Kidney epithelial cell (primary cell): ENCODE measurements around the gene NRXN2. TPM values are rescaled to one million over a fixed set of nuclear protein-coding genes. Genes with fewer than 3 reads are reported as not detected.

Experiments
- DNase-seq: peaks from one replicate; pipeline ENCODE4 v3.0.0-alpha.2; 2010; ENCODE audit warnings: low read depth
- H3K27me3 ChIP-seq: 2 replicates; pipeline ENCODE4 v1.6.0; 2011; ENCODE audit warnings: low read length; ENCODE audit not compliant: control insufficient read depth, insufficient read depth
- H3K36me3 ChIP-seq: 2 replicates; pipeline ENCODE4 v1.5.1; 2011; ENCODE audit warnings: low read length; ENCODE audit not compliant: control insufficient read depth, insufficient read depth
- H3K4me3 ChIP-seq: 2 replicates; pipeline ENCODE4 v1.5.1; 2011; ENCODE audit warnings: low read depth, mild to moderate bottlenecking, control low read depth, low read length
- total RNA-seq: library from RNA; depleted of rRNA; stranded (reverse); fragments of >200 nt; gene quantifications from 2 replicates; pipeline ENCODE4 v1.2.3, GENCODE V29; 2015
- TF ChIP-seq, protein P1 (sequence below): IDR thresholded peaks from 2 replicates; pipeline ENCODE4 v1.5.1; 2011; ENCODE audit warnings: mild to moderate bottlenecking, moderate library complexity, low read length, control low read depth, inconsistent platforms; ENCODE audit not compliant: insufficient read depth, poor library complexity, severe bottlenecking

Gene NRXN2
- total RNA-seq, 1 donor from 2014 or later: not detected

DNA sequence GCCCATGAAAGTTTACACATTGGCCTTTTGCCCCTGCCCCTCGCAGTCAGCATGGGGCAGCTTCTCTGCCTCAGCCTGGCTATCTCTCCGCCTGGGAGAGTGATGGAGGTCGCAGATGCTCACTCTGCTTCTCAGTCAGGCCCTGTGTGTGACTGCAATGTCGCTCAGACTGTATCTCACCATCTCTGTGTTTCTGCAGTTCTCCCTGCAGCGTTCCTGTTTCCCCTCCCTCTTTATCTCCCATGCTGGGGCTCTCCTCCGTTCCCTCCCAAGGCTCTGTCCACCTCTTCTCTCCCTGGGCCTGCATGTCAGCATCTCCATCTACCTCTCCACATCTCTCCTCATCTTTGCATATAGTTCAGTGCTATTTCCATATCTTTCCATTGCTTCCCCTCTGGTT lies 93.9 kb downstream of the NRXN2 start:
- Histone ChIP-seq H3K4me3 (no peak overlapping the region), H3K27me3 (peaks cover 28% of the 10 kb centered on the region), H3K36me3 (no peaks in the 10 kb centered on the region)
- TF ChIP-seq, protein P1, sequence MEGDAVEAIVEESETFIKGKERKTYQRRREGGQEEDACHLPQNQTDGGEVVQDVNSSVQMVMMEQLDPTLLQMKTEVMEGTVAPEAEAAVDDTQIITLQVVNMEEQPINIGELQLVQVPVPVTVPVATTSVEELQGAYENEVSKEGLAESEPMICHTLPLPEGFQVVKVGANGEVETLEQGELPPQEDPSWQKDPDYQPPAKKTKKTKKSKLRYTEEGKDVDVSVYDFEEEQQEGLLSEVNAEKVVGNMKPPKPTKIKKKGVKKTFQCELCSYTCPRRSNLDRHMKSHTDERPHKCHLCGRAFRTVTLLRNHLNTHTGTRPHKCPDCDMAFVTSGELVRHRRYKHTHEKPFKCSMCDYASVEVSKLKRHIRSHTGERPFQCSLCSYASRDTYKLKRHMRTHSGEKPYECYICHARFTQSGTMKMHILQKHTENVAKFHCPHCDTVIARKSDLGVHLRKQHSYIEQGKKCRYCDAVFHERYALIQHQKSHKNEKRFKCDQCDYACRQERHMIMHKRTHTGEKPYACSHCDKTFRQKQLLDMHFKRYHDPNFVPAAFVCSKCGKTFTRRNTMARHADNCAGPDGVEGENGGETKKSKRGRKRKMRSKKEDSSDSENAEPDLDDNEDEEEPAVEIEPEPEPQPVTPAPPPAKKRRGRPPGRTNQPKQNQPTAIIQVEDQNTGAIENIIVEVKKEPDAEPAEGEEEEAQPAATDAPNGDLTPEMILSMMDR: no peak
- no peak for DNase-seq

DNA sequence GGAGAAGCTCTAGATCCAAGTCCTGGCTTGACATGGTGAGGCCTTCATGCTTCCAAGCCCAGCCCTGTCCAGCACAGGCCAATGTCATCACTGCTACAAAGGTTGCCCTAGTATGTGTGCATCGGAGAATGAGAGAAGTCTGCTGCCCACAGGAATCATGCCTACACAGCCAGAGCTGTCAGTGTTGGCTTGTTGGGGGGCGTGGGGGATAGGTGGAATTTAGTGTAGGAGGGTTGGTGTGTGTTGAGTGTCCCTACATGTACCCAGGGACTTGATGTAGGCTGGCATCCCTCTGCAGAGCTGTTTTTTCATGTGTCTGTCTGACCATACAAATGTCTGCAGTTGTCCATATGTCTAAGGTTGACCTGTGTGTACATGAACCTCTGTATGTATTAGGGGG lies 94.4 kb downstream of the NRXN2 start:
- no peaks in the 10 kb centered on the region for H3K36me3 ChIP-seq
- no peak overlapping the region for H3K4me3 ChIP-seq
- TF ChIP-seq, protein P1: no peak
- no peak for DNase-seq
- H3K27me3 ChIP-seq: peaks cover 28% of the 10 kb centered on the region

DNA sequence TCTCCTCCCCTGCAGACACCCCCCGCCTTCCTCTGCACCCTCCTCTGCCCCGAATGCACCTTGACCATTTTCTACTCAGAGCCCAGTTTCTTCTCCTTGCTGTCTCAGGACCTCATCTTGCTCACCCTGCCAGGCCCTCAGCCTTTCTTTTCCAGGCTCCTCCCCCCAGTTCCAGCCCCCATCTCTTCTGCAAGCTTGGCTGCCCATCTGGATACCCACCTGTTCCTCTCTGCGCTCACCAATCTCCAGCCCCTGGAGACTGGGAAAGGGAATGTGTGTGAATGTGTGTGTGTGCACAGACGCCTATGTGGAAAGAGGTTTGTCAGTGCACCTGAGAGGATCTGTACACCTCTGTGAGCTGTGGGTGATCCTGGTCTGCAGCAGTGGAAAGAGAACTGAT lies 95.6 kb downstream of the NRXN2 start:
- H3K4me3 ChIP-seq: no peak overlapping the region
- DNase-seq: no peak
- TF ChIP-seq, protein P1: no peak
- H3K36me3 ChIP-seq: no peaks in the 10 kb centered on the region
- H3K27me3 ChIP-seq: peaks cover 25% of the 10 kb centered on the region

DNA sequence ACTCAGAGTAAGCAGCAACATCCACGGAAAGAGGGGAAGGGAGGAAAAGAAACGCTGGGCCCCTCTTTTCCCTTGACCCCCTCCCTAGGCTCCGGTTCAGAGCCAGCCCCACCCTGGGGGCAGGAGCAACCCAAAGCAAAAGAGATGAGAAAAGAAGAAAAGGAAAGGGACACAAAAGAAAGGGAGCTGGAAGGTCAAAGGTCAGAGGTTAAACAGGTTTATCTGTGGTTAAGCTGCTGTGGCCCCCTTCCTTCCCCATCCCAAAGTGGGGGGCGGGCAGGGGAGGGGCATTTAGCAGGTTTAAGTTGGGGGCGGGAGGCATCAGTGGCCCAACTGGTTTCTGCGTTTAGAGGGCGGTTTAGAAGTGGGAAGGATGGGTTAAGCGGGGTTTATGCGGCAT lies 96.4 kb downstream of the NRXN2 start:
- no peak for DNase-seq
- Histone ChIP-seq H3K36me3 (no peaks in the 10 kb centered on the region), H3K27me3 (peaks cover 25% of the 10 kb centered on the region), H3K4me3 (no peak overlapping the region)
- TF ChIP-seq, protein P1: no peak

DNA sequence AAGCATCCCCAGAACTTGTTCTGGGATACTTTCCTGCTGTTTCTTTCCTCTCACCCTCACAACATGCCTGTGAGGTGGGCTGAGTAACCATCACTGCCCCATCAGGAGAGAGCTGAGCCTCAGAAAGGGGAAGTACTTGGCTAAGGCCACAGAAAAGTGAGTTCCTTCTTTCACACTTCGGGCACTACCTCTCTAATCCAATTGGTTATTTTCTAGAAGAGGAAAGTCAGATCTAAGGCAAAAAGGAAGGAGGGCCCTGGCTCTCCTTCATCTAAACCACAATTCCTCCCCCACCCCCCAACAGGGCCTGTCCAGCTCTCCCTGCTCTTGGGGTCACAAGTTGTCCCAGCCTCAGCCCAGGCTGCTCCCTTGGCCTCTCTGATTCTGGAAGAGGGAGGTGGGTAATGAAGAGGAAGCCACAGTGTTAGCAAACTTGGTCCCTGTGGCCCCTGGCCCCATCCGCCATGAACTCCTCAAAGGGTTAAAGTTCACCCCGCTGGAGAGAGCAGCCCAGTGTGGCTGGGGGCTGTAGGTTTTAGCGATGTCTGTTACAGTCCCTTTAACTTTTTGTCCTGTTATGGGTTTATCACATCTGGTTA lies 98.0 kb downstream of the NRXN2 start:
- H3K27me3 ChIP-seq: peaks cover 17% of the 10 kb centered on the region
- H3K36me3 ChIP-seq: no peaks in the 10 kb centered on the region
- TF ChIP-seq, protein P1: no peak
- no peak for DNase-seq
- no peak overlapping the region for H3K4me3 ChIP-seq

DNA sequence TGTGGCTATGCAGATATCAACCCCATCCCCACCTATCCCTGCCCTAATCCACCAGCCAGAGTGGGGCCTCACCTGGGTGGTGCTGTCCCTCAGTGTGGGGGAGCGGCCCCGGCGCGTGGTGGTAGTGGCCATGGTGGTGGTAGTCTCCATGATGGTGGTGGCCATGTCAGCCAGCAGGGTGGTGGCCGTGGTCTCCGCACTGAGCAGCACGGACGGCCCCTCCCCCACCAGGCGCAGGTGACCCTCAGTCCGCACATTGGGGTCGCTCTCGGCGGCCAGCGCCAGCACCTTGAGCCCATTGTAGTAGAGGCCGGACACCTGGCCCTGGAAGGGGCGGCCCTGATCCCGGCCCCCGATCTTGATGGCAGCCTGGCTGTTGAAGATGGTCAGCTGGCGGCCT lies 100.3 kb downstream of the NRXN2 start:
- Histone ChIP-seq H3K27me3 (peaks cover 6% of the 10 kb centered on the region), H3K36me3 (no peaks in the 10 kb centered on the region), H3K4me3 (no peak overlapping the region)
- no peak for DNase-seq
- TF ChIP-seq, protein P1: no peak
